GM12865 (cell line): ENCODE data around the gene CCDC158.

Experiments used
- DNase-seq: peaks from one replicate; pipeline ENCODE4 v3.0.0; 2010; ENCODE audit warnings: low read depth
- H3K4me3 ChIP-seq: 2 replicates; pipeline ENCODE4 v1.5.1; 2011; ENCODE audit warnings: mild to moderate bottlenecking, low read depth, low read length, control low read depth
- TF ChIP-seq, protein P1 (sequence below): IDR thresholded peaks from 2 replicates; pipeline ENCODE4 v1.5.1; 2011; ENCODE audit warnings: low read length, control low read depth, low read depth, inconsistent platforms; ENCODE audit not compliant: insufficient read depth; ENCODE audit errors: missing control alignments

Gene CCDC158

GRCh38 chr4:76407440-76408119, 13.4 kb downstream of the CCDC158 start:
- TF ChIP-seq, protein P1, sequence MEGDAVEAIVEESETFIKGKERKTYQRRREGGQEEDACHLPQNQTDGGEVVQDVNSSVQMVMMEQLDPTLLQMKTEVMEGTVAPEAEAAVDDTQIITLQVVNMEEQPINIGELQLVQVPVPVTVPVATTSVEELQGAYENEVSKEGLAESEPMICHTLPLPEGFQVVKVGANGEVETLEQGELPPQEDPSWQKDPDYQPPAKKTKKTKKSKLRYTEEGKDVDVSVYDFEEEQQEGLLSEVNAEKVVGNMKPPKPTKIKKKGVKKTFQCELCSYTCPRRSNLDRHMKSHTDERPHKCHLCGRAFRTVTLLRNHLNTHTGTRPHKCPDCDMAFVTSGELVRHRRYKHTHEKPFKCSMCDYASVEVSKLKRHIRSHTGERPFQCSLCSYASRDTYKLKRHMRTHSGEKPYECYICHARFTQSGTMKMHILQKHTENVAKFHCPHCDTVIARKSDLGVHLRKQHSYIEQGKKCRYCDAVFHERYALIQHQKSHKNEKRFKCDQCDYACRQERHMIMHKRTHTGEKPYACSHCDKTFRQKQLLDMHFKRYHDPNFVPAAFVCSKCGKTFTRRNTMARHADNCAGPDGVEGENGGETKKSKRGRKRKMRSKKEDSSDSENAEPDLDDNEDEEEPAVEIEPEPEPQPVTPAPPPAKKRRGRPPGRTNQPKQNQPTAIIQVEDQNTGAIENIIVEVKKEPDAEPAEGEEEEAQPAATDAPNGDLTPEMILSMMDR: no peak
- no peak overlapping the region for H3K4me3 ChIP-seq
- no peak for DNase-seq

DNA sequence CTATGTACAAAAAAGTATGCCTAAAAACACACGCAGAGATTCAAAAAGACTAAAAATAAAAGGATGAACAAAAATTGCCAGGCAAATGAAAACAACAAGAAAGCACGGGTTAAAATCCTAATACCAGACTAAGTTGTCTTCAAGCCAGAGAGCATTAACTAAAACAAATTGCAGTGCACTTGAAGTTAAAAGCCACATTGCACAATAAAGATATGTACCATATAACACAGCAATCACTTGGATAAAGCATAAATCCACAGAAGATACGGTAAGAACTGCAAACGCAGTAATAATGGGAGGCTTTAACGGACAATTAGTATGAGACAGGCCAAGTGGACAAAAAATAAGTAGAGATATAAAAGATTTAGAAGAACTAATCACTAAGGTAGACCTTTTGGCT, 14.9 kb downstream of the CCDC158 start:
- DNase-seq: no peak
- TF ChIP-seq, protein P1: no peak
- H3K4me3 ChIP-seq: no peak overlapping the region

GRCh38 chr4:76401654-76402053, 19.3 kb downstream of the CCDC158 start:
- TF ChIP-seq, protein P1: no peak

GRCh38 chr4:76388160-76388908, 32.6 kb downstream of the CCDC158 start:
- H3K4me3 ChIP-seq: no peak overlapping the region
- DNase-seq: no peak
- TF ChIP-seq, protein P1: no peak

More at GRCh38 chr4:76401654-76402053, 19.3 kb downstream of the CCDC158 start:
- H3K4me3 ChIP-seq: no peak overlapping the region
- no peak for DNase-seq

DNA sequence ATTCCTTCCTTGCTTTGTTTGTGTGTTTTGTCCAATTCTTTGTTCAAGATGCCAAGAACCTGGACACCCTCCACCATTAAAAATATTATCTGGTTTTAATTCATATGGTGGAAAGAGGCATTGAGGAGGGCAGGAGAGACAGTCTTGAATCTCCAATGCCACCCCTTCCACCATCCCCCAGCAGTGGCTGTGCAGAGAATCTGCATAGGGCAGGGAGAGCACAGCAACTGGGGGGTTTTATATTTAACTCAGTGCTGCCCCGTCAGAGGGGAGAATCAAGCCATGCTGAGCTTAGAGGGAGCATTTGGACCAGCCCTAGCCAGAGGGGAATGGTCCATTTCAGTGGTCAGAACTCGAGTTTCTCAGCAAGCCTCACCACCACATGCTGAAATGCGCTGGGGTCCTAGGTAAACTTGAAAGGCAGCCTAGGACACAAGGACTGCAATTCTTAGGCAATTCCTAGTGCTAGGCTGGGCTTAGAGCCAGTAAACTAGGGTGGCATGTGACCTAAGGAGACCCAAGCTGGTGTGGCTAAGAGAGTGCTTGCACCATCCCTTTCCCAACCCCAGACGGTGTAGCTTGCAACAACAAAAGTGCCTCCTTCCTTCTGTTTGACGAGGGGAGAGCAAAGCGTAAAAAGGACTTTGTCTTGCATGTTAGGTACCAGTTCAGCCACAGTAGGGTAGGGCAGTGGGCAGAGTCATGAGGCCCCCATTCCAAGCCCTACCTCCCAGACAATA, 34.2 kb downstream of the CCDC158 start:
- no peak for DNase-seq
- TF ChIP-seq, protein P1: no peak
- H3K4me3 ChIP-seq: no peak overlapping the region

DNA sequence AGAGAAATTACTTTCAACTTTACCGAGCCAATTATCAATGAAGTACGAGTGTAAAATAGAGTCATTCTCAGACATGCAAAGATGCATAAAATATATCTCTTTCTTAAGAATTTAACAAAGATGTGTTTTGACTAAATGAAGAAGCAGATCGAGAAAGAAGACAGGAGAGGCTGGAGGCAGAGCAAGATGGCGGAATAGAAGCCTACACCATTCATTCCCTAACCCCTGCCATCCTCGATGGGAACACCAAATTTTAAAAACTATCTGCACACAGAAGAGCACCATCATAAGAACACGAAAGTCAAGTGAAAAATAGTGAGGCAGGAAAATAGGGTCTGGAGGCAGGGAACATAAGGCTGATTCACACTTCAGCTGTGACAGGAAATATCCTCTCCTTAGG, 35.0 kb downstream of the CCDC158 start:
- no peak for DNase-seq
- TF ChIP-seq, protein P1: no peak
- no peak overlapping the region for H3K4me3 ChIP-seq
